Endothelial cell of umbilical vein (primary cell): ENCODE data around the gene CERKL.

Experiments used
- EZH2 ChIP-seq: IDR thresholded peaks from 2 replicates; pipeline ENCODE4 v1.6.1; 2012; ENCODE audit warnings: borderline replicate concordance, low read depth, mild to moderate bottlenecking, moderate library complexity, low read length, inconsistent platforms; ENCODE audit not compliant: severe bottlenecking
- JUN ChIP-seq: IDR thresholded peaks from 2 replicates; pipeline ENCODE4 v1.6.1; 2011; ENCODE audit warnings: borderline replicate concordance, low read depth; ENCODE audit not compliant: insufficient read length, insufficient read depth
- MAX ChIP-seq: IDR thresholded peaks from 2 replicates; pipeline ENCODE4 v1.6.1; 2011; ENCODE audit not compliant: insufficient read depth, insufficient read length
- MYC ChIP-seq: IDR thresholded peaks from one replicate; pipeline ENCODE4 v1.6.1; 2011; ENCODE audit warnings: mild to moderate bottlenecking, low read depth, low read length
- POLR2A ChIP-seq: IDR thresholded peaks from 2 replicates; pipeline ENCODE4 v1.6.1; 2012; ENCODE audit warnings: low read depth, mild to moderate bottlenecking, control low read depth, low read length
- TF ChIP-seq, protein P1 (sequence below), 2 donors: IDR thresholded peaks; 1 replicate in 1 of 2; 2 replicates in 1 of 2; pipeline ENCODE4 v1.5.1; 2011; ENCODE audit warnings: low read length in 2 of 2, mild to moderate bottlenecking in 2 of 2, moderate library complexity in 2 of 2, control low read depth in 1 of 2, inconsistent platforms in 1 of 2, low read depth in 1 of 2; ENCODE audit not compliant: insufficient read depth in 1 of 2; ENCODE audit errors: extremely low read depth in 1 of 2

DNA sequence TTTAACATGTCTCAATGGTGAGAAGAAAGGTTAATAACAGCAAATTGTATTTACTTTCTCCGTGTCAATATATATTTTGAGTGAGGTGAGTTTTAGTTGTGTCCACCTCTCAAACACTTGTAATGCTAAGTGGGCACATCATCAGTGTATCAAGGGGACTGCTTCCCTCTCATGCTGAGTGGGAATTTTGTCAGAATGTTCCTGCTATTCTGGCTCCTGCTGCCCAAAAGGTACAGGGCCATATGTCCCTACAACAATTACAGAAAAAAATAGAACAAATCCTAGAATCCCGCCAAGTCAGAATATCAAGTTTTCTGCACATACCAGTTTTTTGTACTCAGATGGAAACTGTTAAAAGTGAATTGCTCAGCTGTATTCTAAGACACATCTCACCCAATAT, 5.4 kb upstream of the CERKL start:
- TF ChIP-seq, protein P1, sequence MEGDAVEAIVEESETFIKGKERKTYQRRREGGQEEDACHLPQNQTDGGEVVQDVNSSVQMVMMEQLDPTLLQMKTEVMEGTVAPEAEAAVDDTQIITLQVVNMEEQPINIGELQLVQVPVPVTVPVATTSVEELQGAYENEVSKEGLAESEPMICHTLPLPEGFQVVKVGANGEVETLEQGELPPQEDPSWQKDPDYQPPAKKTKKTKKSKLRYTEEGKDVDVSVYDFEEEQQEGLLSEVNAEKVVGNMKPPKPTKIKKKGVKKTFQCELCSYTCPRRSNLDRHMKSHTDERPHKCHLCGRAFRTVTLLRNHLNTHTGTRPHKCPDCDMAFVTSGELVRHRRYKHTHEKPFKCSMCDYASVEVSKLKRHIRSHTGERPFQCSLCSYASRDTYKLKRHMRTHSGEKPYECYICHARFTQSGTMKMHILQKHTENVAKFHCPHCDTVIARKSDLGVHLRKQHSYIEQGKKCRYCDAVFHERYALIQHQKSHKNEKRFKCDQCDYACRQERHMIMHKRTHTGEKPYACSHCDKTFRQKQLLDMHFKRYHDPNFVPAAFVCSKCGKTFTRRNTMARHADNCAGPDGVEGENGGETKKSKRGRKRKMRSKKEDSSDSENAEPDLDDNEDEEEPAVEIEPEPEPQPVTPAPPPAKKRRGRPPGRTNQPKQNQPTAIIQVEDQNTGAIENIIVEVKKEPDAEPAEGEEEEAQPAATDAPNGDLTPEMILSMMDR (IDR thresholded peaks at IDR 0.05; ENCODE audit: extremely low read depth in 1 of 2, insufficient read depth in 1 of 2, low read depth in 1 of 2, low read length in 2 of 2): no peak
- no peak for TF ChIP-seq MAX
- no peak for TF ChIP-seq POLR2A
- no peak for TF ChIP-seq EZH2
- TF ChIP-seq JUN: no peak
- no peak for TF ChIP-seq MYC
